HepG2 (cell line): ENCODE data around the gene FCAMR. TPM values are rescaled to one million over a fixed set of nuclear protein-coding genes. Genes with fewer than 3 reads are reported as not detected.

Experiments used
- ATAC-seq: fragments of 200-7000 bp; cut with Tn5 transposase; 3 replicates; pipeline ENCODE4 v1.9.1; 2020; ENCODE audit warnings: mild to moderate bottlenecking, moderate library complexity
- BruUV-seq: library from RNA; stranded (reverse); fragments of 400-500 nt; replicated peaks from 2 replicates; lab custom pipeline; 2021; lab: Mats Ljungman, UMichigan
- CTCF ChIA-PET: fragments of 300-600 bp; formaldehyde crosslinking; extraction: SDS; loops from one replicate; lab custom pipeline; 2021; ENCODE audit warnings: low total read pairs, inconsistent platforms, low intra/inter-chr PET ratio; lab: Yijun Ruan, JAX
- POLR2A ChIA-PET: fragments of 350-600 bp; sonication (Branson Sonifier 250); formaldehyde crosslinking; loops from one replicate; lab custom pipeline; 2020; ENCODE audit warnings: antibody characterized with exemption, inconsistent platforms; lab: Yijun Ruan, JAX
- DNase-seq: peaks from one replicate; pipeline ENCODE4 v3.0.0-alpha.2; 2015; ENCODE audit warnings: low spot score
- FAIRE-seq: peaks from 3 replicates; lab custom pipeline; 2011; peaks lifted over from hg19 to GRCh38; lab: Jason Lieb, UNC
- H2AFZ ChIP-seq: one replicate; pipeline ENCODE4 v1.6.1; 2011; ENCODE audit warnings: low read length, inconsistent platforms
- H3K27ac ChIP-seq: fragments of 300-600 bp; 3 replicates; pipeline ENCODE4 v1.8.0; 2011; ENCODE audit warnings: mixed run types, mild to moderate bottlenecking, mixed read lengths, low read length, inconsistent platforms; ENCODE audit not compliant: insufficient read depth; ENCODE audit errors: extremely low read length
- H3K27me3 ChIP-seq, 2 experiments: fragments of 200-600 bp in 1 of 2; 2 replicates in 1 of 2; 3 replicates in 1 of 2; pipeline versions ENCODE4 v1.6.0 to v1.8.0; 2011; ENCODE audit warnings: low read length in 2 of 2, mild to moderate bottlenecking in 2 of 2, moderate library complexity in 2 of 2, inconsistent platforms in 1 of 2; ENCODE audit not compliant: insufficient read depth in 2 of 2, control insufficient read depth in 1 of 2
- H3K36me3 ChIP-seq, 2 experiments: fragments of 200-600 bp in 1 of 2; replicated peaks in 1 of 2; 2 replicates in 1 of 2; 3 replicates in 1 of 2; pipeline versions ENCODE4 v1.5.1 to v1.8.0; 2011; ENCODE audit warnings: low read length in 2 of 2, inconsistent platforms in 1 of 2; ENCODE audit not compliant: insufficient read depth in 2 of 2, control insufficient read depth in 1 of 2
- H3K4me1 ChIP-seq: 2 replicates; pipeline ENCODE4 v1.5.1; 2012; ENCODE audit warnings: low read length, inconsistent platforms; ENCODE audit not compliant: insufficient read depth
- H3K4me2 ChIP-seq: 2 replicates; pipeline ENCODE4 v1.6.0; 2011; ENCODE audit warnings: low read depth, low read length, inconsistent platforms
- H3K4me3 ChIP-seq, 3 experiments: fragments of 200-600 bp in 1 of 3; sonication (generic), shearing (Covaris generic) in 1 of 3; replicated peaks in 1 of 3; 2 replicates each; pipeline ENCODE4 v1.5.1; 2011 to 2016; ENCODE audit warnings: low read length in 3 of 3, inconsistent platforms in 2 of 3, low read depth in 2 of 3, mild to moderate bottlenecking in 2 of 3, control low read depth in 1 of 3, mixed read lengths in 1 of 3; ENCODE audit not compliant: insufficient read depth in 1 of 3
- H3K79me2 ChIP-seq: one replicate; pipeline ENCODE4 v1.6.1; 2011; ENCODE audit warnings: low read length, inconsistent platforms; ENCODE audit not compliant: insufficient read depth
- H3K9ac ChIP-seq: 2 replicates; pipeline ENCODE4 v1.6.0; 2011; ENCODE audit warnings: mild to moderate bottlenecking, low read depth, low read length, inconsistent platforms; ENCODE audit not compliant: insufficient read depth
- H3K9me3 ChIP-seq: 2 replicates; pipeline ENCODE4 v1.5.1; 2012; ENCODE audit warnings: mild to moderate bottlenecking, low read length
- H4K20me1 ChIP-seq: 2 replicates; pipeline ENCODE4 v1.6.0; 2011; ENCODE audit warnings: inconsistent platforms, mild to moderate bottlenecking, low read length, moderate library complexity; ENCODE audit not compliant: insufficient read depth
- ISX ChIP-seq: sonication (generic); formaldehyde crosslinking; conservative IDR thresholded peaks from 2 replicates; pipeline ENCODE4 v1.5.0; 2020; ENCODE audit warnings: missing genetic modification reagents
- KIAA2018 ChIP-seq: sonication (generic); formaldehyde crosslinking; IDR thresholded peaks from 2 replicates; pipeline ENCODE4 v1.5.0; 2020; ENCODE audit warnings: mild to moderate bottlenecking, missing genetic modification reagents, borderline replicate concordance
- REL ChIP-seq: sonication (generic); formaldehyde crosslinking; conservative IDR thresholded peaks from 2 replicates; pipeline ENCODE4 v1.8.0; 2022; ENCODE audit warnings: mild to moderate bottlenecking, missing genetic modification reagents, moderate library complexity
- TBP ChIP-seq: sonication (generic); formaldehyde crosslinking; IDR thresholded peaks from 2 replicates; pipeline ENCODE4 v1.5.0; 2020; ENCODE audit warnings: missing genetic modification reagents
- TFE3 ChIP-seq: IDR thresholded peaks from 2 replicates; pipeline ENCODE4 v1.6.1; 2016
- ZBTB14 ChIP-seq: sonication (generic); formaldehyde crosslinking; IDR thresholded peaks from 2 replicates; pipeline ENCODE4 v1.4.0; 2020; ENCODE audit warnings: missing genetic modification reagents
- ZFYVE20 ChIP-seq: sonication (generic); formaldehyde crosslinking; IDR thresholded peaks from 2 replicates; pipeline ENCODE4 v1.8.0; 2023; ENCODE audit warnings: low read depth, mild to moderate bottlenecking, moderate library complexity, missing genetic modification reagents, borderline replicate concordance
- ZXDC ChIP-seq: sonication (generic); formaldehyde crosslinking; IDR thresholded peaks from 2 replicates; pipeline ENCODE4 v1.5.0; 2020; ENCODE audit warnings: mild to moderate bottlenecking, missing genetic modification reagents
- whole genome bisulfite sequencing: methylation state at CpG from one replicate; pipeline ENCODE4 v1.1.6; 2017; ENCODE audit warnings: low lambda C conversion rate; 5-methylcytosine and 5-hydroxymethylcytosine counted together
- in situ Hi-C: cut with HindIII; loops from 2 replicates; pipeline ENCODE4 v1.10.0; 2017; ENCODE audit warnings: low pct_unique_long_range_greater_than_20kb; ENCODE audit not compliant: extremely low pct_ligation_motif_present
- intact Hi-C: fragments of 100-400 bp; cut with micrococcal nuclease; formaldehyde crosslinking; loops from one replicate; pipeline ENCODE4 v1.10.0; 2022; ENCODE audit not compliant: unreplicated experiment
- polyA plus RNA-seq, 8 experiments: library from polyadenylated mRNA; depleted of rRNA in 3 of 8; stranded (reverse) in 7 of 8; unstranded in 1 of 8; fragments of >200 nt; fragmentation: Illumina TruSeq in 4 of 8; extraction: Trizol in 4 of 8; gene quantifications; 2 replicates each; pipeline versions ENCODE4 v1.2.1 to v1.2.3, GENCODE V29; 2011 to 2016; ENCODE audit warnings: low read depth in 4 of 8, missing spikeins in 1 of 8, mixed read lengths in 1 of 8; ENCODE audit not compliant: insufficient read depth in 1 of 8
- total RNA-seq, 5 experiments: library from RNA; depleted of rRNA; stranded (reverse); fragments of >200 nt; fragmentation: Illumina TruSeq; extraction: Trizol; gene quantifications; 2 replicates each; pipeline ENCODE4 v1.2.3, GENCODE V29; 2016; ENCODE audit warnings: low read depth in 1 of 5

Gene FCAMR
- total and polyA plus RNA-seq, 2 of the 13 experiments (the other 11 are each of a cell fraction or from before 2014, with no cell fraction given) = not detected

GRCh38 chr1:206949208-206949607 is 21.1 kb downstream of the FCAMR start:
- DNase-seq = no peak
- no peak overlapping the region for H3K27ac ChIP-seq
- WGBS = 70% methylated on average over 4 of the region's 4 CpGs
- no peak overlapping the region for H3K9ac ChIP-seq
- no peak for FAIRE-seq
- no peaks in the 10 kb centered on the region for H4K20me1 ChIP-seq
- H3K4me1 ChIP-seq = peaks cover 60% of the 10 kb centered on the region
- H3K27me3 ChIP-seq = no peaks in the 10 kb centered on the region; a peak in 2 of 5 replicates
- ChIA-PET CTCF (no interaction called here), POLR2A (no interaction called here)
- H3K79me2 ChIP-seq = no peaks in the 10 kb centered on the region
- H3K4me2 ChIP-seq = no peak overlapping the region
- no peak for ATAC-seq
- in situ Hi-C loops (no loop called here), intact Hi-C loops (loop anchor here (2.0 kb wide), 1 partner anchor 18 kb away; no protein-coding TSS in a partner anchor)
- no peak overlapping the region for H3K4me3 ChIP-seq
- no peaks in the 10 kb centered on the region for H3K36me3 ChIP-seq
- no peak overlapping the region for H2AFZ ChIP-seq
- no TSS peak for BruUV-seq
- 0 out of 2 replicates have a peak, but pooled peaks cover 7% of the 10 kb centered on the region for H3K9me3 ChIP-seq
- TF ChIP-seq ZXDC (no peak), REL (no peak), ISX (CRISPR knock-in tag) (no peak), TBP (CRISPR knock-in tag) (no peak), TFE3 (CRISPR knock-in tag) (no peak), ZFYVE20 (no peak), ZBTB14 (CRISPR knock-in tag) (no peak), KIAA2018 (no peak)
